Hematopoietic multipotent progenitor cell treated with erythropoietin and hydrocortisone succinate and interleukin-3 and kit ligand, for 8 days (in vitro differentiated cells): ENCODE results near the gene PCTP.

Experiments used
- DNase-seq: peaks from one replicate; pipeline ENCODE4 v3.0.0-alpha.2; 2015

The PCTP gene

GRCh38 chr17:55758171-55758570, 7.3 kb downstream of the PCTP start:
- DNase-seq = no peak

GRCh38 chr17:55760643-55761355, 9.9 kb downstream of the PCTP start:
- no peak for DNase-seq

GRCh38 chr17:55762086-55762858, 11.4 kb downstream of the PCTP start:
- DNase-seq = no peak

GRCh38 chr17:55763856-55764255, 13.0 kb downstream of the PCTP start:
- DNase-seq = no peak

- no peak for DNase-seq
Observed at GRCh38 chr17:55764610-55765009, 13.8 kb downstream of the PCTP start.

GRCh38 chr17:55765472-55765871, 14.6 kb downstream of the PCTP start:
- DNase-seq = no peak

GRCh38 chr17:55768936-55769624, 18.2 kb downstream of the PCTP start:
- no peak for DNase-seq

- DNase-seq = no peak
Observed at GRCh38 chr17:55769625-55770000, 18.8 kb downstream of the PCTP start.

- peak; percentile 60 for DNase-seq
Observed at GRCh38 chr17:55770196-55770870, 19.5 kb downstream of the PCTP start.

- DNase-seq = no peak
Observed at GRCh38 chr17:55772086-55772485, 21.2 kb downstream of the PCTP start.

GRCh38 chr17:55773671-55774070, 22.8 kb downstream of the PCTP start:
- no peak for DNase-seq

- DNase-seq = no peak
Observed at GRCh38 chr17:55774846-55775271, 24.0 kb downstream of the PCTP start.

GRCh38 chr17:55776271-55776670, 25.4 kb downstream of the PCTP start:
- DNase-seq = no peak

- no peak for DNase-seq
Observed at GRCh38 chr17:55777471-55777971, 26.7 kb downstream of the PCTP start.

GRCh38 chr17:55778389-55779118, 27.7 kb downstream of the PCTP start:
- DNase-seq = no peak

GRCh38 chr17:55783684-55784245, 32.9 kb downstream of the PCTP start:
- DNase-seq = no peak

- no peak for DNase-seq
Observed at GRCh38 chr17:55784666-55785065, 33.8 kb downstream of the PCTP start.

GRCh38 chr17:55785181-55785580, 34.3 kb downstream of the PCTP start:
- DNase-seq = no peak

GRCh38 chr17:55793272-55793671, 42.4 kb downstream of the PCTP start:
- no peak for DNase-seq

- DNase-seq = no peak
Observed at GRCh38 chr17:55794725-55795482, 44.1 kb downstream of the PCTP start.
